DOHH2 (cell line): ENCODE measurements around the gene KCNJ6.

Experiments used
- EZH2phosphoT487 ChIP-seq: fragments of 200-600 bp; sonication (generic); IDR thresholded peaks from 2 replicates; pipeline ENCODE4 v1.6.1; 2017; ENCODE audit warnings: borderline replicate concordance, mild to moderate bottlenecking, antibody characterized with exemption, low read length, moderate library complexity, mixed read lengths
- TF ChIP-seq, protein P1 (sequence below): fragments of 200-600 bp; sonication (generic); IDR thresholded peaks from one replicate; pipeline ENCODE4 v1.5.1; 2014; ENCODE audit warnings: antibody characterized with exemption, mild to moderate bottlenecking, low read depth, low read length; ENCODE audit not compliant: poor library complexity, severe bottlenecking

GRCh38 chr21:37711286-37711829 lies 204.9 kb downstream of the KCNJ6 start:
- TF ChIP-seq, protein P1, sequence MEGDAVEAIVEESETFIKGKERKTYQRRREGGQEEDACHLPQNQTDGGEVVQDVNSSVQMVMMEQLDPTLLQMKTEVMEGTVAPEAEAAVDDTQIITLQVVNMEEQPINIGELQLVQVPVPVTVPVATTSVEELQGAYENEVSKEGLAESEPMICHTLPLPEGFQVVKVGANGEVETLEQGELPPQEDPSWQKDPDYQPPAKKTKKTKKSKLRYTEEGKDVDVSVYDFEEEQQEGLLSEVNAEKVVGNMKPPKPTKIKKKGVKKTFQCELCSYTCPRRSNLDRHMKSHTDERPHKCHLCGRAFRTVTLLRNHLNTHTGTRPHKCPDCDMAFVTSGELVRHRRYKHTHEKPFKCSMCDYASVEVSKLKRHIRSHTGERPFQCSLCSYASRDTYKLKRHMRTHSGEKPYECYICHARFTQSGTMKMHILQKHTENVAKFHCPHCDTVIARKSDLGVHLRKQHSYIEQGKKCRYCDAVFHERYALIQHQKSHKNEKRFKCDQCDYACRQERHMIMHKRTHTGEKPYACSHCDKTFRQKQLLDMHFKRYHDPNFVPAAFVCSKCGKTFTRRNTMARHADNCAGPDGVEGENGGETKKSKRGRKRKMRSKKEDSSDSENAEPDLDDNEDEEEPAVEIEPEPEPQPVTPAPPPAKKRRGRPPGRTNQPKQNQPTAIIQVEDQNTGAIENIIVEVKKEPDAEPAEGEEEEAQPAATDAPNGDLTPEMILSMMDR, result no peak
- no peak for TF ChIP-seq EZH2phosphoT487
